Tibial artery (tissue), 4 donors: ENCODE results near the gene SH3D21.
A peak's percentile ranks its signal among the peaks of the same experiment; 100 is the strongest.

Source experiments
- DNase-seq, 2 donors: peaks; one replicate each; pipeline ENCODE4 v3.0.0-alpha.2; 2019
- H3K27ac ChIP-seq, 2 donors: fragments of 200-600 bp; sonication (generic) in 1 of 2; 1 replicate in 1 of 2; 2 replicates in 1 of 2; pipeline ENCODE4 v1.5.1; 2018 to 2019; ENCODE audit warnings: mild to moderate bottlenecking in 1 of 2
- H3K27me3 ChIP-seq, 2 donors: fragments of 200-600 bp; sonication (generic) in 1 of 2; one replicate each; pipeline versions ENCODE4 v1.5.1 to v1.6.0; 2016 to 2019
- H3K36me3 ChIP-seq, 3 donors: fragments of 200-600 bp; sonication (generic) in 2 of 3; one replicate each; pipeline ENCODE4 v1.5.1; 2016 to 2019; ENCODE audit warnings: mild to moderate bottlenecking in 2 of 3
- H3K4me1 ChIP-seq, 4 donors: fragments of 200-600 bp; sonication (generic) in 2 of 4; 1 replicate in 3 of 4; 2 replicates in 1 of 4; pipeline ENCODE4 v1.5.1; 2016 to 2019
- H3K4me3 ChIP-seq, 2 donors: fragments of 200-600 bp; sonication (generic) in 1 of 2; 1 replicate in 1 of 2; 2 replicates in 1 of 2; pipeline ENCODE4 v1.5.1; 2018 to 2019; ENCODE audit warnings: mild to moderate bottlenecking in 2 of 2
- H3K9me3 ChIP-seq, 3 donors: fragments of 200-600 bp; sonication (generic) in 1 of 3; one replicate each; pipeline ENCODE4 v1.5.1; 2016 to 2019
- intact Hi-C: fragments of 100-400 bp; cut with DNase I; formaldehyde crosslinking; loops from one replicate; pipeline ENCODE4 v1.15.0; 2023; ENCODE audit warnings: low total_unique reads
- TF ChIP-seq, protein P1 (sequence below), 2 experiments: fragments of 200-600 bp in 1 of 2; fragments of 450-650 bp in 1 of 2; IDR thresholded peaks; one replicate each; pipeline ENCODE4 v1.5.1; 2017 to 2019; ENCODE audit warnings: antibody characterized with exemption in 2 of 2, mild to moderate bottlenecking in 1 of 2, moderate library complexity in 1 of 2

SH3D21 gene

DNA sequence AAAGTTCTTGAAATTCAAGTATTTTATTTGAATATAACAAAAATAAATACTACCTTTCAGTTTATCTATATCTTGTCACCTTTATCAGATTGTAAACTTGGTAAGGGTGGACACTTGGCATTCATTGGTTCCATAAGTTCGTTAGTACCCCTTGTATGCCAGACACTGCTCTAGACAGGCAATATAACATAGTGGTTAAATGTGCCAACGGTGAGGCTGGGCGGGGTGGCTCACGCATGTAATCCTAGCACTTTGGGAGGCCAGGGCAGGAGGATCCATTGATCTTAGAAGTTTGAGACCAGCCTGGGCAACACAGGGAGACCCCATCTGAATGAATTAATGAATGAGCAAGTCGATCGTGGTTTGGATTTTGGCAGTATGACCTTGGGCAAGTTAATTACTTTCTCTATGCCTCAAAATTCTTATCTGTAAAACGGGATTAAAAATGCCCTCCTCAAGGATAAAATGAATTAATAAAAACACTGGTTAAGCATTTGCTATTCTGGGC lies 26.3 kb upstream of the SH3D21 start:
- TF ChIP-seq, protein P1, sequence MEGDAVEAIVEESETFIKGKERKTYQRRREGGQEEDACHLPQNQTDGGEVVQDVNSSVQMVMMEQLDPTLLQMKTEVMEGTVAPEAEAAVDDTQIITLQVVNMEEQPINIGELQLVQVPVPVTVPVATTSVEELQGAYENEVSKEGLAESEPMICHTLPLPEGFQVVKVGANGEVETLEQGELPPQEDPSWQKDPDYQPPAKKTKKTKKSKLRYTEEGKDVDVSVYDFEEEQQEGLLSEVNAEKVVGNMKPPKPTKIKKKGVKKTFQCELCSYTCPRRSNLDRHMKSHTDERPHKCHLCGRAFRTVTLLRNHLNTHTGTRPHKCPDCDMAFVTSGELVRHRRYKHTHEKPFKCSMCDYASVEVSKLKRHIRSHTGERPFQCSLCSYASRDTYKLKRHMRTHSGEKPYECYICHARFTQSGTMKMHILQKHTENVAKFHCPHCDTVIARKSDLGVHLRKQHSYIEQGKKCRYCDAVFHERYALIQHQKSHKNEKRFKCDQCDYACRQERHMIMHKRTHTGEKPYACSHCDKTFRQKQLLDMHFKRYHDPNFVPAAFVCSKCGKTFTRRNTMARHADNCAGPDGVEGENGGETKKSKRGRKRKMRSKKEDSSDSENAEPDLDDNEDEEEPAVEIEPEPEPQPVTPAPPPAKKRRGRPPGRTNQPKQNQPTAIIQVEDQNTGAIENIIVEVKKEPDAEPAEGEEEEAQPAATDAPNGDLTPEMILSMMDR (IDR thresholded peaks at IDR 0.05): no peak
- no peak for DNase-seq
- Histone ChIP-seq H3K27me3 (no peaks in the 10 kb centered on the region), H3K4me1 (peaks cover 0 to 37% (median 23%) of the 10 kb centered on the region in 4 donors), H3K27ac (peak overlapping the region in 1 of 2 donors; percentile 14), H3K36me3 (peaks cover 0 to 25% (median 13%) of the 10 kb centered on the region in 3 donors), H3K9me3 (no peaks in the 10 kb centered on the region), H3K4me3 (no peak overlapping the region)
- intact Hi-C loops: loop anchor here (10.0 kb wide), 2 partner anchors 55 to 95 kb away; partner anchors contain the start of gene THRAP3

DNA sequence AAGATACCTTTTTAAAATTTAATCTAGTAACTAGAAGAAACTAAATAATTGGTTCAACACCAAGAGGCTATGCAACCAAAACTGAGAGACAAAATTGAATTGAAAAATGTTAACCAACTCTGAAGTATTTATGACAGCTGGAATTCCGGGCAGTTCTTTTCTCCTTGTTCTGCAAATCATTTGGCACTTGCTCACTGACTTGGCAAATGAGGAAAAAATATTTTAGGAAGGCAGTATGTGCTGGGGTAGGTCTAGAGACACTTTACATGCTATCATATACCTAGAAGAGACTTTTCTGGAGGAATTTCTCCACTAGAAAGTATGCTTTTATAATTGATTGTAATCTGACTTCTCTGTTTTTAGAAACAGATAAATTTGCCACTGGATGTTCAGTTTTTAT lies 22.1 kb upstream of the SH3D21 start:
- Histone ChIP-seq H3K36me3 (peaks cover 24 to 58% (median 46%) of the 10 kb centered on the region in 3 donors), H3K9me3 (no peaks in the 10 kb centered on the region), H3K27me3 (no peaks in the 10 kb centered on the region), H3K27ac (no peak overlapping the region), H3K4me1 (peaks cover 0 to 36% (median 20%) of the 10 kb centered on the region in 4 donors), H3K4me3 (no peak overlapping the region)
- DNase-seq: no peak
- intact Hi-C loops: loop anchor here (10.0 kb wide), 2 partner anchors 59 to 99 kb away; partner anchors contain the start of gene THRAP3
- TF ChIP-seq, protein P1 (IDR thresholded peaks at IDR 0.05): no peak

DNA sequence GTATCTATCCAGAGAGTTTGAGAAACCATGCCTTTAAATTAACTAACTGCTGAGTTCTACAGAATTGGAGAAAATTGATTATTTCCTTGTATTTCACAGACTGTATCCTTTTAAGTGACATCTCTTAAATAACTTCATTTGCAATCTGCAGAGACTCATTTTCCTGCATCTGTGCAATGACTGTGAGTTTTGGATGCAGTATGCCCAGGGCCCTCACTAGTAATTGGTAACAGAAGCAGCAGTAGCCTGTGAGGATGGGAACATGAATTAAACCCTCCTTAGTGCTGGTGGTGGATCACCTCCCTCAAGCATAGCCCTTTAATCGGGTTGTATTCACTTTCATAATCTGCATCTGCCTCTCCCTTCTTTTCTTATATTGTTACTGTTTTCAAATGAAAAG lies 21.7 kb upstream of the SH3D21 start:
- Histone ChIP-seq H3K4me3 (no peak overlapping the region), H3K36me3 (peaks cover 29 to 62% (median 50%) of the 10 kb centered on the region in 3 donors), H3K4me1 (peaks cover 0 to 36% (median 15%) of the 10 kb centered on the region in 4 donors), H3K9me3 (no peaks in the 10 kb centered on the region), H3K27ac (no peak overlapping the region), H3K27me3 (no peaks in the 10 kb centered on the region)
- no peak for DNase-seq
- TF ChIP-seq, protein P1 (IDR thresholded peaks at IDR 0.05): no peak
- intact Hi-C loops: loop anchor here (10.0 kb wide), 2 partner anchors 60 to 100 kb away; partner anchors contain the start of gene THRAP3

DNA sequence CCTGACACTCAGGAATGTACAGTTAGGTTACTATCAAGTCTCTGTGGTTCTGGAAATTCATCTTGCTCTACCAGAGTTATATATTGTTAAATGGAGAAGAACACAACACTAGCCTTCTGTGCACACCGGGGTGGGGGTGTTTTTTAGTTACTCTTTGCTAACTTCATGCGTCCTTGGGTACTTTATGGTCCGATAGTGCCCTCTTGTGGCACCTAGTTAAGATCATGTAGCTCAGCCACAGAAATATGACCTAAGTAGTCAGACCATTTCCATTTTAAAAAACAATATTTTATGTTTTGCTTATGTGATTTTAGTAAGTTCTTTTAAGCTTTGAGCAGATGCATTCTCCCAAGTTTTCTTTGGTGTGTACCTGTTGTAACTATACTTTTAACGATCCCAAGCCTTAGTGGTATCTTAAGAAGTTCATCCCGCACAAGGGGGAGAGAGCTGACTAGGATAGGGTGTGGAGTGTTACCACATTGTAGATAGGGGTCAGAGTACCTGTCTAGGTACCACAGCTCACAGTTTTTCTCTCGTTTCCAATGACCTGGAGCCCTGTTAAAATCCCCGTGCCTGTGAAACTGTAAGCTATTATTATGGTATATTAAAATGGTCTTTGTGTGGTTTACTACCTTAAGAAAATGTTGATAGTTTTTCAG lies 20.6 kb upstream of the SH3D21 start:
- H3K4me3 ChIP-seq: no peak overlapping the region
- intact Hi-C loops: loop anchor here (5.0 to 10.0 kb wide), 5 partner anchors 61 to 723 kb away; partner anchors contain the start of genes MAP7D1 and THRAP3
- peak overlapping the region in 1 of 2 donors; percentile 22 for H3K27ac ChIP-seq
- peaks cover 0 to 28% (median 9%) of the 10 kb centered on the region in 4 donors for H3K4me1 ChIP-seq
- peak in 1 of 2 donors; percentile 77 for DNase-seq
- TF ChIP-seq, protein P1 (IDR thresholded peaks at IDR 0.05): peak; percentile 71 to 78
- no peaks in the 10 kb centered on the region for H3K9me3 ChIP-seq
- peaks cover 39 to 73% (median 61%) of the 10 kb centered on the region in 3 donors for H3K36me3 ChIP-seq
- H3K27me3 ChIP-seq: no peaks in the 10 kb centered on the region

DNA sequence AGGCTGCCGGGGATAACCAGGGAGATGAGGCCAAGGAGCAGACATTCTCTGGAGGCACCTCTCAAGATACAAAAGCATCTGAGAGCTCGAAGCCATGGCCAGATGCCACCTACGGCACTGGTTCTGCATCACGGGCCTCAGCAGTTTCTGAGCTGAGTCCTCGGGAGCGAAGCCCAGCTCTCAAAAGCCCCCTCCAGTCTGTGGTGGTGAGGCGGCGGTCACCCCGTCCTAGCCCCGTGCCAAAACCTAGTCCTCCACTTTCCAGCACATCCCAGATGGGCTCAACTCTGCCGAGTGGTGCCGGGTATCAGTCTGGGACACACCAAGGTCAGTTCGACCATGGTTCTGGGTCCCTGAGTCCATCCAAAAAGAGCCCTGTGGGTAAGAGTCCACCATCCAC lies 19.4 kb upstream of the SH3D21 start:
- DNase-seq: no peak
- Histone ChIP-seq H3K4me1 (peaks cover 0 to 17% (median 9%) of the 10 kb centered on the region in 4 donors), H3K4me3 (no peak overlapping the region), H3K27ac (no peak overlapping the region), H3K27me3 (no peaks in the 10 kb centered on the region), H3K9me3 (no peaks in the 10 kb centered on the region), H3K36me3 (peaks cover 51 to 85% (median 68%) of the 10 kb centered on the region in 3 donors)
- TF ChIP-seq, protein P1 (IDR thresholded peaks at IDR 0.05): no peak
- intact Hi-C loops: loop anchor here (5.0 to 10.0 kb wide), 5 partner anchors 62 to 725 kb away; partner anchors contain the start of genes MAP7D1 and THRAP3
